Endothelial cell (in vitro differentiated cells): ENCODE results near the gene KIF2A. TPM values are rescaled to one million over a fixed set of nuclear protein-coding genes. Genes with fewer than 3 reads are reported as not detected.

ENCODE experiments used
- DNase-seq: peaks from one replicate; pipeline ENCODE4 v3.0.0; 2021; ENCODE audit warnings: low spot score
- H3K27ac Mint-ChIP-seq: one replicate; pipeline ENCODE4 v1.8.0; 2021; ENCODE audit warnings: mixed read lengths, inconsistent platforms; ENCODE audit not compliant: unreplicated experiment
- H3K27me3 Mint-ChIP-seq: one replicate; pipeline ENCODE4 v1.8.0; 2021; ENCODE audit warnings: mild to moderate bottlenecking, moderate library complexity, mixed read lengths, inconsistent platforms; ENCODE audit not compliant: unreplicated experiment
- H3K36me3 Mint-ChIP-seq: one replicate; pipeline ENCODE4 v1.8.0; 2021; ENCODE audit warnings: mild to moderate bottlenecking, low read depth, mixed read lengths, inconsistent platforms; ENCODE audit not compliant: unreplicated experiment
- H3K4me1 Mint-ChIP-seq: one replicate; pipeline ENCODE4 v1.8.0; 2021; ENCODE audit warnings: mild to moderate bottlenecking, mixed read lengths, inconsistent platforms; ENCODE audit not compliant: unreplicated experiment
- H3K4me3 Mint-ChIP-seq: one replicate; pipeline ENCODE4 v1.8.0; 2021; ENCODE audit warnings: mild to moderate bottlenecking, mixed read lengths, inconsistent platforms; ENCODE audit not compliant: unreplicated experiment
- H3K9me3 Mint-ChIP-seq: one replicate; pipeline ENCODE4 v1.8.0; 2021; ENCODE audit warnings: mixed read lengths, inconsistent platforms; ENCODE audit not compliant: unreplicated experiment
- CTCF ChIP-seq: fragments of 200-600 bp; sonication (generic); IDR thresholded peaks from one replicate; pipeline ENCODE4 v1.5.0; 2021; ENCODE audit warnings: antibody characterized with exemption; ENCODE audit not compliant: unreplicated experiment
- total RNA-seq: library from RNA; stranded (reverse); fragmentation: NEBNext Ultra II Directional; extraction: Animal tissue kit (Norgen Biotek cat#: 25700); gene quantifications from one replicate; pipeline ENCODE4 v1.2.1, GENCODE V29; 2021; ENCODE audit not compliant: unreplicated experiment

The KIF2A gene
- total RNA-seq, 1 donor from 2014 or later, result 56.8 TPM

- Mint-ChIP-seq H3K36me3 (peaks cover 26% of the 10 kb centered on the region), H3K27me3 (no peaks in the 10 kb centered on the region), H3K4me3 (no peak overlapping the region), H3K9me3 (no peaks in the 10 kb centered on the region), H3K27ac (no peak overlapping the region), H3K4me1 (no peaks in the 10 kb centered on the region)
- DNase-seq, result no peak
- no peak for TF ChIP-seq CTCF
These were observed 70.1 kb downstream of the KIF2A start for GRCh38 chr5:62376064-62376463.

DNA sequence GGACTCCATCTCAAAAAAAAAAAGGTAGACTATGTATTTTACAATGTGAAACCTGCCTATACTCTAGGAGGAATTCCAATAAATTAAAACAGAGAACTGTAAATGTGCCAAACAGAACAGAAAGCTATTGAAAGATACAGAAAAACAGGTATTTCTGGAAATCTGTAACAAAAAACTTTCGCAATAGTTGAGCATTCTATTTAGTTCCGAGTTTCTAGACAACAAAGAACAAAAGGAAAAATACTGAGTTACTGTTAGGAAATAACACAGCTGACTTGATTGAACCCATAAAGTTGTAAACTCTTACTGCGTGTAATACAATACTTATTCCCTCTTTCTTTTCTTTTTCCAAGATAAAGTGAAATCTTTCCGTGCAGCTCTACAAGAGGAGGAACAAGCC, 79.1 kb downstream of the KIF2A start:
- Mint-ChIP-seq H3K4me1 (no peaks in the 10 kb centered on the region), H3K27me3 (no peaks in the 10 kb centered on the region), H3K27ac (no peak overlapping the region), H3K36me3 (peaks cover 14% of the 10 kb centered on the region), H3K9me3 (no peaks in the 10 kb centered on the region), H3K4me3 (no peak overlapping the region)
- DNase-seq, result no peak
- no peak for TF ChIP-seq CTCF

DNA sequence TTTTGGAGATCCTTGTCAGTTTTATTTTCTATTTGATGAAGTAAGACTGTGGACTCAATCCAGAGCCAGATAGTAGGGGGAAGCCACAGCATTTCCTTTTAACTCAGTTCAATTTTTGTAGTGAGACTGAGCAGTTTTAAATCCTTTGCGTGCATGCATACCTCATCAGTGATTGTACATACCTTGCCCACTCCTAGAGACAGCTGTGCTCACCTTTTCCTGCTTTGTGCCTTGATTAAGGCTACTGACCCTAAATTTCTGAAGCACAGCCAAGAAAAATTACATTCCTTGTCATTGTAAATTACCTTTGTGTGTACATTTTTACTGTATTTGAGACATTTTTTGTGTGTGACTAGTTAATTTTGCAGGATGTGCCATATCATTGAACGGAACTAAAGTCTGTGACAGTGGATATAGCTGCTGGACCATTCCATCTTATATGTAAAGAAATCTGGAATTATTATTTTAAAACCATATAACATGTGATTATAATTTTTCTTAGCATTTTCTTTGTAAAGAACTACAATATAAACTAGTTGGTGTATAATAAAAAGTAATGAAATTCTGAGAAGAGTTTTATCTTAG, 79.9 kb downstream of the KIF2A start:
- H3K9me3 Mint-ChIP-seq, result no peaks in the 10 kb centered on the region
- H3K36me3 Mint-ChIP-seq, result peaks cover 14% of the 10 kb centered on the region

DNA sequence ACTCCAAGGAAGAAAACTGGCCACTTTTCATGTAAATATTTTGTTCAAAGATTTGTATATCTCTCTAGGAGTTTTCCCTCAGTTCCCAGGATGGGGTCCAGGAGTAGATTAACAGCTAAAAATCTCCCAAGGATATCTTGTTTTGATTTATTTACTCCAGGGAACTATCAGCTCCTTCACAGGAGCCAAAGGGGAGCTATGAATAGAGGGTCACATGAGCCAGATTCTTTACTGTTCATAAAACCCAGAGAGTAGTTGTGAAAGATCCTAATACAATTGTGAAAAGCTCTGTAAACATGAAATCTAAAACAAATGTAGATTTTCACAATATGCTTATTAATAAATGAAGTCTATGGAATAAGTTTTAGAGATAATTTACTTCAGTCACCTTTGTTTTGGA, 80.8 kb downstream of the KIF2A start:
- H3K27me3 Mint-ChIP-seq, result no peaks in the 10 kb centered on the region
- DNase-seq, result no peak
- H3K9me3 Mint-ChIP-seq, result no peaks in the 10 kb centered on the region
- H3K36me3 Mint-ChIP-seq, result peaks cover 11% of the 10 kb centered on the region
- no peak overlapping the region for H3K27ac Mint-ChIP-seq
- TF ChIP-seq CTCF, result no peak
- H3K4me3 Mint-ChIP-seq, result no peak overlapping the region
- H3K4me1 Mint-ChIP-seq, result no peaks in the 10 kb centered on the region

More for the DNA sequence above, 79.9 kb downstream of the KIF2A start:
- TF ChIP-seq CTCF, result no peak
- Mint-ChIP-seq H3K4me3 (no peak overlapping the region), H3K4me1 (no peaks in the 10 kb centered on the region), H3K27me3 (no peaks in the 10 kb centered on the region), H3K27ac (no peak overlapping the region)
- no peak for DNase-seq

- H3K9me3 Mint-ChIP-seq, result no peaks in the 10 kb centered on the region
- H3K27me3 Mint-ChIP-seq, result no peaks in the 10 kb centered on the region
- no peak overlapping the region for H3K27ac Mint-ChIP-seq
- no peaks in the 10 kb centered on the region for H3K4me1 Mint-ChIP-seq
- TF ChIP-seq CTCF, result no peak
- no peak for DNase-seq
- H3K36me3 Mint-ChIP-seq, result peaks cover 21% of the 10 kb centered on the region
- no peak overlapping the region for H3K4me3 Mint-ChIP-seq
These were observed 89.4 kb downstream of the KIF2A start for GRCh38 chr5:62395210-62395950.
